NT2/D1 (cell line): ENCODE results near the gene WBP4.

Source experiments
- DNase-seq: peaks from one replicate; pipeline ENCODE4 v3.0.0-alpha.2; 2011; ENCODE audit warnings: low read depth, low spot score
- H3K27me3 ChIP-seq: 2 replicates; pipeline ENCODE4 v1.6.0; 2011; ENCODE audit warnings: mild to moderate bottlenecking; ENCODE audit not compliant: insufficient read length, insufficient read depth
- H3K36me3 ChIP-seq: 2 replicates; pipeline ENCODE4 v1.6.1; 2011; ENCODE audit warnings: mild to moderate bottlenecking, low read length, mixed read lengths; ENCODE audit not compliant: insufficient read depth, insufficient read length
- H3K4me1 ChIP-seq: 2 replicates; pipeline ENCODE4 v1.5.1; 2011; ENCODE audit not compliant: insufficient read depth, insufficient read length
- H3K4me3 ChIP-seq: 2 replicates; pipeline ENCODE4 v1.5.1; 2011; ENCODE audit warnings: low read depth; ENCODE audit not compliant: insufficient read length
- H3K9ac ChIP-seq: 2 replicates; pipeline ENCODE4 v1.6.0; 2011; ENCODE audit warnings: low read depth; ENCODE audit not compliant: insufficient read length
- H3K9me3 ChIP-seq: 2 replicates; pipeline ENCODE4 v1.5.1; 2011; ENCODE audit warnings: mild to moderate bottlenecking, low read length; ENCODE audit not compliant: insufficient read depth
- SUZ12 ChIP-seq: IDR thresholded peaks from 2 replicates; pipeline ENCODE4 v1.6.1; 2011; ENCODE audit not compliant: insufficient read length, insufficient read depth; ENCODE audit errors: extremely low read depth
- YY1 ChIP-seq: IDR thresholded peaks from 2 replicates; pipeline ENCODE4 v1.6.1; 2011; ENCODE audit not compliant: insufficient read length, insufficient read depth
- ZNF274 ChIP-seq: IDR thresholded peaks from 2 replicates; pipeline ENCODE4 v1.6.1; 2011; ENCODE audit warnings: mild to moderate bottlenecking, low read depth, low read length

Gene WBP4

GRCh38 chr13:41056826-41057711 lies 4.2 kb upstream of the WBP4 start:
- no peak for DNase-seq
- H3K4me3 ChIP-seq, result no peak overlapping the region
- H3K9ac ChIP-seq, result no peak overlapping the region
- H3K9me3 ChIP-seq, result no peaks in the 10 kb centered on the region
- no peaks in the 10 kb centered on the region for H3K27me3 ChIP-seq
- H3K36me3 ChIP-seq, result peaks cover 3% of the 10 kb centered on the region
- TF ChIP-seq SUZ12 (no peak), YY1 (no peak), ZNF274 (no peak)
- H3K4me1 ChIP-seq, result no peaks in the 10 kb centered on the region

- no peak for TF ChIP-seq SUZ12
- no peak for TF ChIP-seq YY1
- TF ChIP-seq ZNF274, result no peak
- H3K27me3 ChIP-seq, result no peaks in the 10 kb centered on the region
- no peaks in the 10 kb centered on the region for H3K4me1 ChIP-seq
Observed at GRCh38 chr13:41058295-41059070, 2.8 kb upstream of the WBP4 start.

GRCh38 chr13:41059456-41060081 lies 1.7 kb upstream of the WBP4 start:
- H3K27me3 ChIP-seq, result no peaks in the 10 kb centered on the region
- H3K4me3 ChIP-seq, result peak overlapping the region; percentile 86
- no peak for TF ChIP-seq SUZ12
- TF ChIP-seq ZNF274, result no peak
- no peak for TF ChIP-seq YY1
- peaks cover 17% of the 10 kb centered on the region for H3K36me3 ChIP-seq
- H3K4me1 ChIP-seq, result no peaks in the 10 kb centered on the region
- peaks cover 9% of the 10 kb centered on the region; the same call in 1 of the 2 replicates for H3K9me3 ChIP-seq
- peak overlapping the region; percentile 88 for H3K9ac ChIP-seq
- no peak for DNase-seq

More at GRCh38 chr13:41058295-41059070, 2.8 kb upstream of the WBP4 start:
- H3K9me3 ChIP-seq, result no peaks in the 10 kb centered on the region
- no peak overlapping the region for H3K4me3 ChIP-seq
- H3K9ac ChIP-seq, result no peak overlapping the region
- DNase-seq, result no peak
- peaks cover 8% of the 10 kb centered on the region for H3K36me3 ChIP-seq

- DNase-seq, result peak; percentile 76
Observed at GRCh38 chr13:41060082-41060723, 1.1 kb upstream of the WBP4 start.

GRCh38 chr13:41060724-41061074 lies 610 bp upstream of the WBP4 start:
- no peak for TF ChIP-seq YY1
- TF ChIP-seq ZNF274, result no peak
- no peak for TF ChIP-seq SUZ12
- Histone ChIP-seq H3K4me1 (no peaks in the 10 kb centered on the region), H3K27me3 (no peaks in the 10 kb centered on the region), H3K9me3 (peaks cover 21% of the 10 kb centered on the region), H3K9ac (peak overlapping the region; percentile 91), H3K36me3 (peaks cover 26% of the 10 kb centered on the region), H3K4me3 (peak overlapping the region; percentile 86)
- no peak for DNase-seq

More at GRCh38 chr13:41060082-41060723, 1.1 kb upstream of the WBP4 start:
- no peaks in the 10 kb centered on the region for H3K4me1 ChIP-seq
- peak overlapping the region; percentile 86 for H3K4me3 ChIP-seq
- H3K9me3 ChIP-seq, result peaks cover 16% of the 10 kb centered on the region
- TF ChIP-seq YY1, result no peak
- no peak for TF ChIP-seq ZNF274
- TF ChIP-seq SUZ12, result no peak
- H3K9ac ChIP-seq, result peak overlapping the region; percentile 88
- no peaks in the 10 kb centered on the region for H3K27me3 ChIP-seq
- H3K36me3 ChIP-seq, result peaks cover 21% of the 10 kb centered on the region

GRCh38 chr13:41061914-41062837 lies 867 bp downstream of the WBP4 start:
- DNase-seq, result no peak
- no peaks in the 10 kb centered on the region for H3K4me1 ChIP-seq
- peaks cover 37% of the 10 kb centered on the region for H3K36me3 ChIP-seq
- H3K27me3 ChIP-seq, result no peaks in the 10 kb centered on the region
- H3K9me3 ChIP-seq, result peaks cover 21% of the 10 kb centered on the region
- peak overlapping the region; percentile 91 for H3K9ac ChIP-seq
- TF ChIP-seq ZNF274 (no peak), YY1 (no peak), SUZ12 (no peak)
- H3K4me3 ChIP-seq, result peak overlapping the region; percentile 86

GRCh38 chr13:41064493-41064892 lies 3.2 kb downstream of the WBP4 start:
- H3K27me3 ChIP-seq, result no peaks in the 10 kb centered on the region
- no peak overlapping the region for H3K9ac ChIP-seq
- H3K4me1 ChIP-seq, result no peaks in the 10 kb centered on the region
- TF ChIP-seq YY1, result no peak
- TF ChIP-seq ZNF274, result no peak
- TF ChIP-seq SUZ12, result no peak
- no peak for DNase-seq
- peaks cover 21% of the 10 kb centered on the region for H3K9me3 ChIP-seq
- H3K4me3 ChIP-seq, result no peak overlapping the region
- H3K36me3 ChIP-seq, result peaks cover 53% of the 10 kb centered on the region
